OCI-LY7 (cell line): ENCODE data around the gene F8. TPM values are rescaled to one million over a fixed set of nuclear protein-coding genes. Genes with fewer than 3 reads are reported as not detected.

Experiments
- BruUV-seq: library from RNA; stranded (reverse); fragments of 400-500 nt; replicated peaks from 2 replicates; lab custom pipeline; 2021; lab: Mats Ljungman, UMichigan
- CTCF ChIA-PET: fragments of 300-600 bp; sonication (Branson Sonifier 250); formaldehyde crosslinking; loops from one replicate; lab custom pipeline; 2022; ENCODE audit warnings: antibody characterized with exemption; ENCODE audit not compliant: unreplicated experiment; lab: Charles Lee
- POLR2A ChIA-PET: fragments of 300-600 bp; sonication (Branson Sonifier 250); formaldehyde crosslinking; loops from one replicate; lab custom pipeline; 2022; ENCODE audit warnings: antibody characterized with exemption; lab: Charles Lee
- DNase-seq: peaks from one replicate; pipeline ENCODE4 v3.0.0-alpha.2; 2015; ENCODE audit warnings: low spot score
- H2AFZ ChIP-seq: fragments of 200-600 bp; sonication (generic), shearing (Covaris generic); 2 replicates; pipeline ENCODE4 v1.6.1; 2014; ENCODE audit warnings: mild to moderate bottlenecking, antibody characterized with exemption, low read length, moderate library complexity
- H3K27ac ChIP-seq: fragments of 200-600 bp; sonication (generic); 2 replicates; pipeline ENCODE4 v1.5.1; 2014; ENCODE audit warnings: mixed run types, low read depth, mild to moderate bottlenecking, moderate library complexity, low read length, inconsistent platforms; ENCODE audit not compliant: poor library complexity, severe bottlenecking
- H3K36me3 ChIP-seq: fragments of 200-600 bp; sonication (generic); 2 replicates; pipeline ENCODE4 v1.6.1; 2014; ENCODE audit warnings: mild to moderate bottlenecking, antibody characterized with exemption, low read length, moderate library complexity, mixed read lengths; ENCODE audit not compliant: insufficient read depth
- H3K4me1 ChIP-seq: fragments of 200-600 bp; sonication (generic); 2 replicates; pipeline ENCODE4 v1.5.1; 2014; ENCODE audit warnings: mild to moderate bottlenecking, low read length; ENCODE audit not compliant: insufficient read depth, poor library complexity, severe bottlenecking
- H3K4me2 ChIP-seq: fragments of 200-600 bp; sonication (generic); 2 replicates; pipeline ENCODE4 v1.6.1; 2014; ENCODE audit warnings: mild to moderate bottlenecking, low read length
- H3K4me3 ChIP-seq: fragments of 200-600 bp; sonication (generic); 2 replicates; pipeline ENCODE4 v1.5.1; 2014; ENCODE audit warnings: mild to moderate bottlenecking, low read depth, low read length; ENCODE audit not compliant: poor library complexity, severe bottlenecking
- H3K79me2 ChIP-seq: fragments of 200-600 bp; sonication (generic); 2 replicates; pipeline ENCODE4 v1.6.1; 2016; ENCODE audit warnings: low read depth, mild to moderate bottlenecking, low read length, moderate library complexity, mixed read lengths; ENCODE audit not compliant: insufficient read depth
- H3K9me2 ChIP-seq: fragments of 200-600 bp; sonication (generic); 2 replicates; pipeline ENCODE4 v1.6.1; 2016; ENCODE audit warnings: mild to moderate bottlenecking, low read length, mixed read lengths; ENCODE audit not compliant: insufficient read depth
- H3K9me3 ChIP-seq: fragments of 200-600 bp; sonication (generic); 2 replicates; pipeline ENCODE4 v1.6.1; 2014; ENCODE audit warnings: mild to moderate bottlenecking, mixed run types, low read length, mixed read lengths
- H4K20me1 ChIP-seq: fragments of 200-600 bp; sonication (generic); 2 replicates; pipeline ENCODE4 v1.6.1; 2014; ENCODE audit warnings: mild to moderate bottlenecking, antibody characterized with exemption, low read length, moderate library complexity, mixed read lengths; ENCODE audit not compliant: insufficient read depth
- EZH2phosphoT487 ChIP-seq: fragments of 200-600 bp; sonication (generic); IDR thresholded peaks from 2 replicates; pipeline ENCODE4 v1.6.1; 2018; ENCODE audit warnings: low read depth, borderline replicate concordance, mild to moderate bottlenecking, mixed run types, antibody characterized with exemption, low read length, moderate library complexity, mixed read lengths
- intact Hi-C: fragments of 100-400 bp; cut with micrococcal nuclease; formaldehyde crosslinking; loops from one replicate; pipeline ENCODE4 v1.10.0; 2022; ENCODE audit not compliant: unreplicated experiment
- total RNA-seq, 2 experiments: library from RNA; depleted of rRNA in 1 of 2; stranded (reverse); fragments of >200 nt in 1 of 2; shearing (Covaris generic) in 1 of 2; gene quantifications; 2 replicates each; pipeline ENCODE4 v1.2.3, GENCODE V29; 2014 to 2022
- TF ChIP-seq, protein P1 (sequence below): fragments of 200-600 bp; sonication (generic); conservative IDR thresholded peaks from 2 replicates; pipeline ENCODE4 v1.5.1; 2014; ENCODE audit warnings: mild to moderate bottlenecking, antibody characterized with exemption, low read length, moderate library complexity, mixed read lengths

The F8 gene
- total RNA-seq, 2 experiments from 2014 or later, result 0.47 to 1.7 TPM

DNA sequence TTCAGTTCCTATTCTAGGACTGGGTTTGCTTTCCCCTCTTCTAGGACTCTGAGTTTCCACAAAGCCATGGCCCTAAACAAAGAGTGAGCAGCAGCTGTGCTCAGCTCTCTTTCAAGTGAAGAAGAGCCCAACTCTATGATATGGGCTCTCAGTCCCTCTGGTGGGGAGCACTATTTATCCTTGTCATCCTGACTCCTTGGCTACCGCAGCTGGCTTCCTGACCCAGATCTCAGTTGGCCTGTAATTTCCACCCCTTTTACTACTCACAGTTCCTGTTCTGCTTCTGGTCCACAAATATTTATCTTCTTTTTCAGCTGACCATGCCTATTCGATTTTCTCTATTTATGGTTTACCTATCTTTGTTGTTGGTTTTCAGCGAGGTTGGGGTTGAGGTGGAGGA, 33.8 kb downstream of the F8 start:
- Histone ChIP-seq H3K9me2 (no peaks in the 10 kb centered on the region), H2AFZ (no peak overlapping the region), H3K4me3 (no peak overlapping the region), H3K27ac (no peak overlapping the region), H3K36me3 (no peaks in the 10 kb centered on the region), H3K4me2 (no peak overlapping the region), H4K20me1 (no peaks in the 10 kb centered on the region), H3K9me3 (no peaks in the 10 kb centered on the region), H3K4me1 (no peaks in the 10 kb centered on the region), H3K79me2 (no peaks in the 10 kb centered on the region)
- TF ChIP-seq EZH2phosphoT487, result no peak
- TF ChIP-seq, protein P1, sequence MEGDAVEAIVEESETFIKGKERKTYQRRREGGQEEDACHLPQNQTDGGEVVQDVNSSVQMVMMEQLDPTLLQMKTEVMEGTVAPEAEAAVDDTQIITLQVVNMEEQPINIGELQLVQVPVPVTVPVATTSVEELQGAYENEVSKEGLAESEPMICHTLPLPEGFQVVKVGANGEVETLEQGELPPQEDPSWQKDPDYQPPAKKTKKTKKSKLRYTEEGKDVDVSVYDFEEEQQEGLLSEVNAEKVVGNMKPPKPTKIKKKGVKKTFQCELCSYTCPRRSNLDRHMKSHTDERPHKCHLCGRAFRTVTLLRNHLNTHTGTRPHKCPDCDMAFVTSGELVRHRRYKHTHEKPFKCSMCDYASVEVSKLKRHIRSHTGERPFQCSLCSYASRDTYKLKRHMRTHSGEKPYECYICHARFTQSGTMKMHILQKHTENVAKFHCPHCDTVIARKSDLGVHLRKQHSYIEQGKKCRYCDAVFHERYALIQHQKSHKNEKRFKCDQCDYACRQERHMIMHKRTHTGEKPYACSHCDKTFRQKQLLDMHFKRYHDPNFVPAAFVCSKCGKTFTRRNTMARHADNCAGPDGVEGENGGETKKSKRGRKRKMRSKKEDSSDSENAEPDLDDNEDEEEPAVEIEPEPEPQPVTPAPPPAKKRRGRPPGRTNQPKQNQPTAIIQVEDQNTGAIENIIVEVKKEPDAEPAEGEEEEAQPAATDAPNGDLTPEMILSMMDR, result no peak
- no TSS peak for BruUV-seq
- ChIA-PET CTCF (no interaction called here), POLR2A (no interaction called here)
- DNase-seq, result no peak
- intact Hi-C loops, result no loop called here

DNA sequence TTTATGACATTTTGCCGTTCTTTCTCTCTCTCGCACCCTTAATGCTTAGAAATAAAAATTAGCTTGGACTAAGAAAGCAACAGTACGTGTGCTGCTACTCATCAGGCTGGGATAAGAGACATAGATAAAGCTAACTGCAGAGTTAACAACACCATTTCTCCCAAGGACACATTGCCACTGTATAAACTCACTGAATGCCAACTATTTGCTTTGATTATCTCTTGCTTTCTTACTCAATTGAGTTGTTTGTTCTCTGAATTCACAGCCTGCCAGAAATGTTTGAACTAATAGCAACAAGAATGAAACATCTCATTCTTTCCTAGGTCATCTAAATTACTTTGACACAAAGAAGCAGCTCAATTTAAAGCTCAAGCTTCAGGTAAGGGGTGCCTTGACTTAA, 34.6 kb downstream of the F8 start:
- Histone ChIP-seq H4K20me1 (no peaks in the 10 kb centered on the region), H3K27ac (no peak overlapping the region), H3K36me3 (no peaks in the 10 kb centered on the region), H3K4me1 (no peaks in the 10 kb centered on the region), H3K79me2 (no peaks in the 10 kb centered on the region), H2AFZ (no peak overlapping the region), H3K9me2 (no peaks in the 10 kb centered on the region), H3K4me2 (no peak overlapping the region), H3K4me3 (no peak overlapping the region), H3K9me3 (no peaks in the 10 kb centered on the region)
- DNase-seq, result no peak
- no peak for TF ChIP-seq EZH2phosphoT487
- TF ChIP-seq, protein P1, result no peak
- CTCF ChIA-PET, result no interaction called here
- intact Hi-C loops, result no loop called here
- BruUV-seq, result no TSS peak
- POLR2A ChIA-PET, result no interaction called here

DNA sequence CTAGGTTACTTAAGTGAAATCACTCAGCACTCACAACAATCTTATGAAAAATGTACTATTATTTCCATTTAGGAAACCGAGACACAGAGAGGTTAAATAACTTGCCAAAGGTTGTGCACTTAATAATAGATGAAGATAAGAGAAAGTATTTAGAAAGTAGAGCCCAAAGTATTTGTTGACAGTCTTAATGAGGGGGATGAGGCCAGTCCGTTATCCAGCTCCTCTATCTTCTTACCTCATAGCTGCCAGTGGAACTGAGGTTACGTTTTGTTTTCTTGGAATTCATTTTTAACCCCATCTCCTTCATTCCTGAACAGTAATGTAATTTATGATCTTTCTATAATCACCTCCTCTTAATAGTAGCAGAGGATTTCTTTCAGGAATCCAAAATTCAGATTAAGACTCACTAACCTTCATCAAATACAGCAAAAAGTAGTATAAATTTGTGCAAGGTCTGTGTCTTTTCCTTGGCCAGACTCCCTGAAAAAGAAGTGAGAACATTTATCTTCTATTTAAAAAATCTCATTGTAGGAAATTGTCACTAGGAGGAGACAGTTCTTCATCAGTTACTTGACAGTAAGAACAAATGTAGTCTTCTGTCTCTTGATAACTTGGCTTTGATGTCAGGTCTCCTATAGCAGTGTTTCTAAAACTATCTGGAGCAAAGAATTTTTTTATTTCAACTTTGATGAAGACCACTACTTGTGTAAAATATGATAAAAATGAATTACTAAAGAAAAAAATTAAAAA, 35.5 kb downstream of the F8 start:
- DNase-seq, result peak; percentile 1
- H3K9me3 ChIP-seq, result no peaks in the 10 kb centered on the region
- H3K79me2 ChIP-seq, result no peaks in the 10 kb centered on the region
- no peak overlapping the region for H3K4me2 ChIP-seq
- intact Hi-C loops, result no loop called here
- no peaks in the 10 kb centered on the region for H3K4me1 ChIP-seq
- ChIA-PET CTCF (no interaction called here), POLR2A (no interaction called here)
- H2AFZ ChIP-seq, result no peak overlapping the region
- no peaks in the 10 kb centered on the region for H3K36me3 ChIP-seq
- H3K27ac ChIP-seq, result no peak overlapping the region
- BruUV-seq, result no TSS peak
- H4K20me1 ChIP-seq, result no peaks in the 10 kb centered on the region
- no peaks in the 10 kb centered on the region for H3K9me2 ChIP-seq
- no peak overlapping the region for H3K4me3 ChIP-seq
- TF ChIP-seq, protein P1, result 0 out of 2 replicates have a peak, but pooled peaks have one; percentile 24
- no peak for TF ChIP-seq EZH2phosphoT487
